HG03575 (cell line): ENCODE data around the gene COMMD2.

Source experiments
- ATAC-seq: cut with Tn5 transposase; IDR thresholded peaks from one replicate; pipeline ENCODE4 v1.9.1; 2021; ENCODE audit not compliant: unreplicated experiment, insufficient number of reproducible peaks, low FRiP score; ENCODE audit errors: extremely low read depth

Gene COMMD2

DNA sequence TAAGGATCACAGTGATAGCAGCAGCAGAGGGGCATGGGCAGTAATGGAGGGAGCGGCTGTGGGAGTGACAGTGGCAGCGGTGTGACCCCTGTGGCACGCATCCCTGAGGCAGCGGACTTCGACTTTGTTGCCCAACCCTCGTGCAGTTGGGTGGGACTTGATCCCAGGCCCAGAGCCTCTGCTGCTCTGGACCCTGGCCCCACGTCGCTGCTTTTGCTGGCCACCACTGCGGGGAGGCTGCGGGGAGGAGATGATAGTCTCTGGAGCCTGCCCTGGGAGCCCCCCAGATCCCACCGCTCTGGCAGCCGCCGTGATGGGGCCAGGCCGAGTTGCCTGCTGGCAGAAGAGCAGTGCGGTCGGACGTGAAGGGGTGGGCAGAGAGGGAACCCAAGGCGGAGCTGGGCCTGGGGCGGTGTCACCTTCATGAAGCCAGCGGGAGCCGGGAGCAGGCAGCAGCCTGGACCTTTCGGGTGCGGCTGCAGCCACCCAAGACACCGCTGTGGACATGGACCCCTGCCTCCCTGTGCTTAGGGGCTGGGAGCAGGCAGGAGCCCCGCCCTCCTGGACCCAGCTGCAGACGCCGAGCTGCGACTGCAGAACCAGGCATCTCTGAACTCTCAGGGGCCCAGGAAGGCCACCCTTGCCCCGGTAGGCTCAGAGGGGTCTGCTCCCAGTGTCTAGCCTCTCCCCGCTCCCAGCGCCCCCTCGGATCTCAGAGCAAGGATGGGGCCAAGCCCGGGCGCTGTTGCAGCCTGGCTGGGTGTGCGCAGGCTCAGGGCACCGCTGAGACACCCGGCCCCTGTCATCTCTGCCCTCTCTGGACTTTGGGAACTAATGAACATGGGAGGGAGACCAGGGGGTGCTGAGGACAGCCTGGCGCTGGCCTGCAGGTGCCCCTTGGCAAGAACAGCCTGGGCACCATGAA is 38.3 kb downstream of the COMMD2 start:
- no peak for ATAC-seq

DNA sequence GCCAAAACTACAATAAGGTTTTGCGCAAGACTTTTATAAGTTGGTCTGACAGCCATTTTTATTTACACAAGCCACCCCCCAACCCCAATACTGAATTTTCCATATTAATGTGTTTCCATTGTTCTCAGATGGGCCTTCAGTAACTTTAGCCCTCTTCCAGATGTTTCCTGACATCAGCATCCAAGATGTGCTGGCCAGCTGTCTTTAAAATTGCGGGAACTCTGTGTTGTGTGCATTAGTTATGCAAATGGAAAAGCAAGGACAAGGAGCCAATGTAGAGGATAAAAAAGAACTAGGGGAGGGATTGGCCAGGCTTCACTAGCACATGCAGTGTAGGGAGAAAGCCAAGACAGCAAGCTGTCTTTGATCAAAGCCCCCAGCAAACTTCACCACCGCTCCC is 45.4 kb downstream of the COMMD2 start:
- ATAC-seq = no peak

DNA sequence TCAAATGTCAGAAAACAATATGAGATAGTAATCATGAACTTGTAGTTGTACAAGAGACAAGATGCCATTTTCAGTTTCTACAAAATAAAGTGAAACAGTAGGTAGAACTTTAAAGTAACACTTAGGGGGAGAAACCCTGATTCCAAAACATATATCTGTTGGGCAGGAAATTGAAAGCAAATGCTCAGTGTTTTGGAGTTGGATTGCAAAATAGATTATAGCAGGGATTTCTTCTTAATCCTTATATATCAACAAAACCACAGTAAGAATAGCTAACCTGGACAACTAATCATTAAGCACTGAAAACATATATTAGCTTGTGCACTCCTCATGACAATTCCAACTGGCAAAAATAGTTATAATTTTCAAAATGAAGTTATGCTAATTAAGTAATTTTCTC is 46.9 kb downstream of the COMMD2 start:
- ATAC-seq = no peak

DNA sequence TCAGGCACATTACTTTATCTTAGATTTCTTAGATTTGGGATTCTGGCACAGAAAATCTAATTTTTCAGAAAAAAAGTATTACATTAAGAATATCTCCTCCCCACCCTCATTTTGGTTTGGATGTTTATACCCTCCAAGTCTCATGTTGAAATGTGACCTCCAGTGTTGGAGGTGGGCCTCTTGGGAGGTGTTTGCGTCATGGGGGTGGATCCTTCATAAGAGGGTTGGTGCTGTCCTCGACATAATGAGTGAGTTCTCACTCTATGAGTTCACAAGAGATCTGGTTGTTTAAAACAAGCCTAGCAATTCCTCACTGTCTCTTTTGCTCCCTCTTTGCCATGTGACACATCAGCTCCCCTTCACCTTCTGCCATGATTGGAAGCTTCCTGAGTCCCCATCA is 48.8 kb downstream of the COMMD2 start:
- no peak for ATAC-seq

DNA sequence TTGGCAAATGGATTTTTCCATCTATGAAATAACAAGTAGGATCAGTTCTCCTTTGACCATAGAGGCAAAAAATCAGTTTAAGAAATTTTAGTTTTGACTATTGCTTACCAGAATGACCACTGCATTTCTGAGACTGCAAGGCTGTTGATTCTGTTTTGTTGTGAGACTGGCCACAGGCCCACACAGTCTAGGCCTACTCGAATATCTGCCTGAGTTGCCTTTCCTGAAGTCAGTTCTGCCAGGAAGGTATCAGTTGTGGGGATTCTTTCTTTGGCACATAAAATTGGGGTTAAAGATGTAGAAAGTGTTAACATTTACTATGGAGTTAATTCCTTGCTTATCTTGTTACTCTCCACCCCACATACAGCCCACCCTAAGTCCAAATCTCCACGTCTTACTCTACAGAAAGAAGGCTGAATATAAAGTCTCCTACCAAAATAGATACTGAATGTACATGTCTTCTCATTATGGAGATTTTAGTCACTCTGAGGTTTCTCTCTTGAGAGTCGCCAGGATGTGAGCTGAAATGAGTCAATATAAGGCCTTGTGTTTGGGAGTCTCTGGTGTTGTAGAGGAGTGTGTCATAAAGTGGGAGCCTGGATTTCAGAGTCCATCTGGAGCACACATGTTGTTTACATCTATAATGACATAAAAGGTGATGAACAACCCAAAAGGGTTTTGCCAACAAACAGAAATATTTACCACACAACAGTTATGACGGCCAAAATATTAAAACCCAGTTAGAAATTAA is 49.4 kb downstream of the COMMD2 start:
- ATAC-seq = no peak

DNA sequence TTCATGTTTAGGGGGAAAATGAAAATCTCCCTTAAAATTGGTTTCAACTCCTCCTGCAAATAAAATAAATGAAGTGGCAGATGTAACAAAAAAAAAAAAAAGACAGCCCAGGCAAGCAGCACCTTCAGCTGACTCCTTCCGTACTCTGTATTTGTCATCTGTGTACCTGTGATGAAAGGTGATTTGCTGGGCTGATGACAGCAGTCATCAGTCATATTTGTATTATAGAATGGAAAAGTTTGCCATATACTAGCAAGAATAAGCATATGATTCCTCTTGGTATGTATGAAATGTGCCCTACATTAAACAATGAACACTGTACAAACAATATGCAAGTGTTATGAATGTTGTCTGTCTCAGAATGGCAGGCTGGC is 50.3 kb downstream of the COMMD2 start:
- no peak for ATAC-seq

DNA sequence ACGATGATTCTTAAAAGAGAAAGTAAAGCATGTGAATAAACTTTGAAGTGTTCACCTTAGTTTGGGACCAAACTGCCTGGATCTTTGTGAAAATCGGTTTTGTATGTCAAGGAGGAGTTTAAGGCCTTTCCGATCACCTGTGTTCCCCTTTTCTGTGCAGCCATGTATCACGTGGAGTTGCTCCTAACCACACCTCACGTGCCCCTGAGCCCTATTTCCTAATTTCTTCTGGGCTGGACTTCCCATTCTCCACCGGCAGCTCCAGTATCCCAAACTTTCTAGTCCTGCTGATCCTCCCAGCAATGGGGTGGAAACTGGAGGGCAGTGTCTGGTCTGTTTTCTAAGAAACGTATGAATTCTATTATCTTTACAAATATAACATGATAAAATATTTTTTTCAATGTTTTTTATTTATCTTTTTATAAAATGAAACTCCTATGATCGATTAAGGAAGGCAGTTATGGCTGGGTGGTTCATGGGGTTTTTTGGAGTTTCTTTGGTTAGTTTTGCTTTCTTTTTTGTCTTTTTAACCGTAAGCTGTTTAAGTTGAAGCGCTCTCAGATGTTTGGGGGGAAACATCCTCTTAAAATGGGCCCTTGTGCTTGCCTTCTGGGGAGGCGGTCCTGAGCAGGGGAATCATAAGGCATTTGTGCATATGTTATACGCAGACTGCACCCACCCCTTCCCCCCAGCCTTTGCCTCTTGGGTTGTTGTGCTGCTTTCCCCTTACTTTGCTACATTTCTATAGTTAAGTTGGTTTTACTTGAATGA is 50.9 kb downstream of the COMMD2 start:
- no peak for ATAC-seq
